ENCODE data around the gene MCM5. TPM values are rescaled to one million over a fixed set of nuclear protein-coding genes. Genes with fewer than 3 reads are reported as not detected.

Gene MCM5
- total RNA-seq, 1 donor from 2014 or later, result 178 TPM

GRCh38 chr22:35390933-35391332, 9.0 kb upstream of the MCM5 start:
- Mint-ChIP-seq H3K27ac (no peak overlapping the region), H3K9me3 (no peaks in the 10 kb centered on the region), H3K4me1 (peaks cover 24% of the 10 kb centered on the region), H3K27me3 (no peaks in the 10 kb centered on the region), H3K4me3 (no peak overlapping the region), H3K36me3 (ENCODE audit: low read depth) (peaks cover 9% of the 10 kb centered on the region)
- no peak for ATAC-seq (ENCODE audit: low read depth)
- no peak for TF ChIP-seq CTCF (IDR thresholded peaks at IDR 0.05)
- intact Hi-C loops (cut with micrococcal nuclease), result no loop called here
- DNase-seq, result no peak
- ChIA-PET CTCF (no interaction called here), POLR2A (interaction anchor here (2.4 kb wide), 1 partner anchor 19 kb away, joined by 9 read pairs; no protein-coding TSS in a partner anchor)

- ChIA-PET POLR2A (interaction anchor here (0.6 to 2.4 kb wide), 8 partner anchors 11 to 836 kb away, joined by 3 to 9 read pairs (median 6); partner anchors contain the start of gene HMOX1), CTCF (interaction anchor here (1.1 to 2.6 kb wide), 2 partner anchors 18 to 40 kb away, joined by 5 to 8 read pairs; no protein-coding TSS in a partner anchor)
- H3K36me3 Mint-ChIP-seq (ENCODE audit: low read depth), result peaks cover 9% of the 10 kb centered on the region
- H3K4me3 Mint-ChIP-seq, result no peak overlapping the region
- no peaks in the 10 kb centered on the region for H3K9me3 Mint-ChIP-seq
- H3K27me3 Mint-ChIP-seq, result no peaks in the 10 kb centered on the region
- no peak for DNase-seq
- peaks cover 37% of the 10 kb centered on the region for H3K4me1 Mint-ChIP-seq
- ATAC-seq (ENCODE audit: low read depth), result peak; percentile 74
- TF ChIP-seq CTCF (IDR thresholded peaks at IDR 0.05), result no peak
- H3K27ac Mint-ChIP-seq, result peak overlapping the region; percentile 70
- intact Hi-C loops (cut with micrococcal nuclease), result no loop called here
Measured at GRCh38 chr22:35392357-35392756, 7.6 kb upstream of the MCM5 start.

- DNase-seq, result no peak
- peak overlapping the region; percentile 53 for H3K27ac Mint-ChIP-seq
- H3K4me1 Mint-ChIP-seq, result peaks cover 41% of the 10 kb centered on the region
- no peaks in the 10 kb centered on the region for H3K9me3 Mint-ChIP-seq
- peaks cover 9% of the 10 kb centered on the region for H3K36me3 Mint-ChIP-seq (ENCODE audit: low read depth)
- intact Hi-C loops (cut with micrococcal nuclease), result no loop called here
- ChIA-PET CTCF (interaction anchor here (1.1 to 2.6 kb wide), 2 partner anchors 17 to 41 kb away, joined by 5 to 8 read pairs; no protein-coding TSS in a partner anchor), POLR2A (interaction anchor here (0.5 to 2.4 kb wide), 4 partner anchors 13 to 32 kb away, joined by 3 to 9 read pairs (median 7); no protein-coding TSS in a partner anchor)
- ATAC-seq (ENCODE audit: low read depth), result no peak
- H3K4me3 Mint-ChIP-seq, result no peak overlapping the region
- H3K27me3 Mint-ChIP-seq, result no peaks in the 10 kb centered on the region
- no peak for TF ChIP-seq CTCF (IDR thresholded peaks at IDR 0.05)
Measured at GRCh38 chr22:35393116-35394010, 6.6 kb upstream of the MCM5 start.

- no peak for TF ChIP-seq CTCF (IDR thresholded peaks at IDR 0.05)
- DNase-seq, result no peak
- Mint-ChIP-seq H3K27ac (peak overlapping the region; percentile 53), H3K27me3 (no peaks in the 10 kb centered on the region), H3K9me3 (no peaks in the 10 kb centered on the region), H3K36me3 (ENCODE audit: low read depth) (peaks cover 7% of the 10 kb centered on the region), H3K4me3 (no peak overlapping the region), H3K4me1 (peaks cover 44% of the 10 kb centered on the region)
- ChIA-PET POLR2A (no interaction called here), CTCF (interaction anchor here (2.6 kb wide), 1 partner anchor 16 kb away, joined by 8 read pairs; no protein-coding TSS in a partner anchor)
- intact Hi-C loops (cut with micrococcal nuclease), result no loop called here
- ATAC-seq (ENCODE audit: low read depth), result no peak
Measured at GRCh38 chr22:35394011-35394312, 6.0 kb upstream of the MCM5 start.
